Bronchus fibroblast of lung (primary cell): ENCODE data around the gene CENPU. TPM values are rescaled to one million over a fixed set of nuclear protein-coding genes. Genes with fewer than 3 reads are reported as not detected.

Experiments used
- total RNA-seq: library from RNA; depleted of rRNA; stranded (reverse); fragments of >200 nt; gene quantifications from 2 replicates; pipeline ENCODE4 v1.2.3, GENCODE V29; 2015

The CENPU gene, protein sequence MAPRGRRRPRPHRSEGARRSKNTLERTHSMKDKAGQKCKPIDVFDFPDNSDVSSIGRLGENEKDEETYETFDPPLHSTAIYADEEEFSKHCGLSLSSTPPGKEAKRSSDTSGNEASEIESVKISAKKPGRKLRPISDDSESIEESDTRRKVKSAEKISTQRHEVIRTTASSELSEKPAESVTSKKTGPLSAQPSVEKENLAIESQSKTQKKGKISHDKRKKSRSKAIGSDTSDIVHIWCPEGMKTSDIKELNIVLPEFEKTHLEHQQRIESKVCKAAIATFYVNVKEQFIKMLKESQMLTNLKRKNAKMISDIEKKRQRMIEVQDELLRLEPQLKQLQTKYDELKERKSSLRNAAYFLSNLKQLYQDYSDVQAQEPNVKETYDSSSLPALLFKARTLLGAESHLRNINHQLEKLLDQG
- total RNA-seq = 34.3 and 41.7 TPM in 2 replicates

GRCh38 chr4:184733654-184734524, at the start of gene CENPU:
Gene CENPU, minus strand, starts transcription at chr4:184734096. Its CDS starts 34 bp downstream, at chr4:184734062.

DNA sequence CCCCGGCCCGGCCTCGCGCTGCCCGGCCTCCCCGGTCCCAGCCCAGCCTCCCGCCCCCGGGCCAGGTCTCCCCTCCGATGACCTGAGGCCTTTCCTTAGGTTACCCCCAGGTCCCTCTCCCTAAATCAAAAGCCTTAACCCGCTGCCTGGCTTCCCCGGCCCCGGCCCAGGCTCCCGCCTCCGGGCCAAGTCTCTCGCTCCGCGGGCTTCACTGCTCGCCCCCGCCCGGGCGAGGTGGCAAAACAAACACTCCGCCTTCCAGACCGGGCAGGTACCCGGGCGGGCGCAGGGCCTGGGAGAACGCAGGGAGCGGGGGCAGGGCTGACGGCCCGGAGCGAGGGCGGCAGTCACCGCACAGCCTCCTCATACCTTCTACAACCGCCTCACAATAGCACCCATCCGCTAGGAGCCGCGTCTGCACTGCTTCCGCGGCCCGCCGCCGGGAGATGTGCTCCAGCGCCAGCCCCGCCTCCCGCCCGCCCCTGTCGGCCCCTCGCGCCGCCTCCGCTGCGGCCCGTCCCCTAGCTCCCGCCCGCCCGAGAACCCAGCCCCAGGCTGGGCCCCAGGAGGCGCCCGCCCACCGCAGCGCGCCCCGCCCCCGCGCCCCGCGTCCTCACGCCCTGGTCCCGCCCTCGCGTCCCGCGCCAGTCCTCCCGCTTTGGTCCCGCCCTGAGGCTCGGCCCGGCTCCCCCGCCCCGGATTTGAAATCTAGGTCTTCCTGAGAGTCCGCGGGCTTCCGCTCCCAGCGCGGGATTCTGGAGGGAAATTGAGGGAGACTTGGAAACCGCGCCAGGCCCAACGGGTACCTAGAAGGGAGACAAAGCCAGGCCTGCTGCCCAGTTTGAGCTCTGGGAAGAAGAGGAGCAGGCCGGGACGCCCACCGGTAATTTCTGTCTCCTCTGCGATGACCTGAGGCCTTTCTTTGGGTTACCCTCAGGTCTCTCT, 84.6 kb downstream of the CENPU start, which contains the start of the genes CASP3 and PRIMPOL:
CASP3 (minus strand) TSS at position 422 of the 945 bp plus-strand sequence. CDS start 10,994 bp downstream, outside the sequence.
PRIMPOL (plus strand) TSS at position 713 of the 945 bp plus-strand sequence. CDS start 7,403 bp downstream, outside the sequence.

Other genes starting within 250 kb of the CENPU start
- 17.4 and 21.2 TPM in 2 replicates for gene CASP3, start 84.6 kb downstream of the CENPU start, total RNA-seq
- 13.8 and 20.8 TPM in 2 replicates for gene PRIMPOL, start 84.4 kb downstream of the CENPU start, total RNA-seq
- gene ACSL1, start 91.9 kb upstream of the CENPU start, total RNA-seq = 11.3 and 13.4 TPM in 2 replicates